Measurements from ENCODE around the gene PCSK6. TPM values are rescaled to one million over a fixed set of nuclear protein-coding genes. Genes with fewer than 3 reads are reported as not detected.

The PCSK6 gene
- total RNA-seq, 1 donor from 2014 or later: 1.1 TPM

GRCh38 chr15:101348015-101348414 lies 141.5 kb downstream of the PCSK6 start:
- Mint-ChIP-seq H3K36me3 (ENCODE audit: low read depth) (no peaks in the 10 kb centered on the region), H3K4me3 (no peak overlapping the region), H3K27me3 (peaks cover 22% of the 10 kb centered on the region), H3K27ac (no peak overlapping the region), H3K9me3 (no peaks in the 10 kb centered on the region), H3K4me1 (no peaks in the 10 kb centered on the region)
- no peak for DNase-seq
- intact Hi-C loops (cut with micrococcal nuclease): no loop called here
- ChIA-PET CTCF (no interaction called here), POLR2A (no interaction called here)
- TF ChIP-seq CTCF (IDR thresholded peaks at IDR 0.05): no peak
- ATAC-seq (ENCODE audit: low read depth): no peak

- Mint-ChIP-seq H3K9me3 (no peaks in the 10 kb centered on the region), H3K27ac (no peak overlapping the region), H3K4me3 (no peak overlapping the region), H3K27me3 (peaks cover 19% of the 10 kb centered on the region), H3K36me3 (ENCODE audit: low read depth) (no peaks in the 10 kb centered on the region), H3K4me1 (no peaks in the 10 kb centered on the region)
- intact Hi-C loops (cut with micrococcal nuclease): no loop called here
- DNase-seq: no peak
- no peak for TF ChIP-seq CTCF (IDR thresholded peaks at IDR 0.05)
- no peak for ATAC-seq (ENCODE audit: low read depth)
- POLR2A ChIA-PET: interaction anchor here (0.6 kb wide), 1 partner anchor 9 kb away, joined by 4 read pairs; no protein-coding TSS in a partner anchor
- CTCF ChIA-PET: no interaction called here
Measured at GRCh38 chr15:101347454-101347853, 142.1 kb downstream of the PCSK6 start.

- POLR2A ChIA-PET: interaction anchor here (0.6 kb wide), 1 partner anchor 9 kb away, joined by 4 read pairs; no protein-coding TSS in a partner anchor
- intact Hi-C loops (cut with micrococcal nuclease): no loop called here
- H3K4me1 Mint-ChIP-seq: no peaks in the 10 kb centered on the region
- H3K27ac Mint-ChIP-seq: no peak overlapping the region
- H3K9me3 Mint-ChIP-seq: no peaks in the 10 kb centered on the region
- no peak for ATAC-seq (ENCODE audit: low read depth)
- H3K27me3 Mint-ChIP-seq: peaks cover 19% of the 10 kb centered on the region
- H3K36me3 Mint-ChIP-seq (ENCODE audit: low read depth): no peaks in the 10 kb centered on the region
- H3K4me3 Mint-ChIP-seq: no peak overlapping the region
- no peak for TF ChIP-seq CTCF (IDR thresholded peaks at IDR 0.05)
- CTCF ChIA-PET: no interaction called here
- no peak for DNase-seq
Measured at GRCh38 chr15:101346928-101347327, 142.6 kb downstream of the PCSK6 start.

- no peak for TF ChIP-seq CTCF (IDR thresholded peaks at IDR 0.05)
- Mint-ChIP-seq H3K4me3 (no peak overlapping the region), H3K9me3 (no peaks in the 10 kb centered on the region), H3K27ac (no peak overlapping the region), H3K4me1 (no peaks in the 10 kb centered on the region), H3K36me3 (ENCODE audit: low read depth) (no peaks in the 10 kb centered on the region), H3K27me3 (peaks cover 25% of the 10 kb centered on the region)
- intact Hi-C loops (cut with micrococcal nuclease): no loop called here
- ATAC-seq (ENCODE audit: low read depth) (no peak), DNase-seq (no peak)
- POLR2A ChIA-PET: no interaction called here
- CTCF ChIA-PET: no interaction called here
Measured at GRCh38 chr15:101342056-101342455, 147.5 kb downstream of the PCSK6 start.

GRCh38 chr15:101338502-101339057 lies 150.9 kb downstream of the PCSK6 start:
- H3K27ac Mint-ChIP-seq: no peak overlapping the region
- H3K4me1 Mint-ChIP-seq: peaks cover 10% of the 10 kb centered on the region
- ATAC-seq (ENCODE audit: low read depth): no peak
- ChIA-PET POLR2A (no interaction called here), CTCF (no interaction called here)
- peaks cover 17% of the 10 kb centered on the region for H3K27me3 Mint-ChIP-seq
- intact Hi-C loops (cut with micrococcal nuclease): no loop called here
- no peak for TF ChIP-seq CTCF (IDR thresholded peaks at IDR 0.05)
- H3K4me3 Mint-ChIP-seq: no peak overlapping the region
- H3K36me3 Mint-ChIP-seq (ENCODE audit: low read depth): no peaks in the 10 kb centered on the region
- H3K9me3 Mint-ChIP-seq: peaks cover 3% of the 10 kb centered on the region
- DNase-seq: no peak

Data from activated B cell treated with CpG ODN at 0.5 μM for 24 hours (primary cell).